GM12878 (cell line): ENCODE measurements around the gene PRR5. TPM values are rescaled to one million over a fixed set of nuclear protein-coding genes. Genes with fewer than 3 reads are reported as not detected.

Experiments
- ATAC-seq: fragments of 200-7000 bp; cut with Tn5 transposase; 3 replicates; pipeline ENCODE4 v1.9.1; 2020; ENCODE audit warnings: mild to moderate bottlenecking, moderate library complexity
- BruUV-seq: library from RNA; stranded (reverse); fragments of 400-500 nt; replicated peaks from 2 replicates; lab custom pipeline; 2021; lab: Mats Ljungman, UMichigan
- CTCF ChIA-PET: fragments of 300-600 bp; sonication (Branson Sonifier 250); formaldehyde crosslinking; extraction: SDS; loops from one replicate; lab custom pipeline; 2021; ENCODE audit warnings: inconsistent platforms; lab: Yijun Ruan, JAX
- POLR2A ChIA-PET: fragments of 350-600 bp; formaldehyde crosslinking; extraction: SDS; loops from one replicate; lab custom pipeline; 2021; ENCODE audit warnings: inconsistent platforms; lab: Charles Lee
- RAD21 ChIA-PET: fragments of 300-600 bp; sonication (Branson Sonifier 250); formaldehyde crosslinking; loops from one replicate; lab custom pipeline; 2023; ENCODE audit warnings: antibody characterized with exemption; ENCODE audit not compliant: unreplicated experiment; lab: Charles Lee
- SMC1A ChIA-PET: fragments of 300-600 bp; sonication (Branson Sonifier 250); formaldehyde crosslinking; loops from one replicate; lab custom pipeline; 2023; ENCODE audit not compliant: unreplicated experiment, uncharacterized antibody; lab: Charles Lee
- DNase-seq: peaks from one replicate; pipeline ENCODE4 v3.0.0-alpha.2; 2011; ENCODE audit warnings: low read depth, low spot score
- FAIRE-seq: peaks from 3 replicates; lab custom pipeline; 2011; peaks lifted over from hg19 to GRCh38; lab: Jason Lieb, UNC
- H2AFZ ChIP-seq: 2 replicates; pipeline ENCODE4 v1.6.0; 2011; ENCODE audit warnings: low read depth, low read length, control low read depth; ENCODE audit not compliant: control insufficient read depth
- H3K27ac ChIP-seq: 2 replicates; pipeline ENCODE4 v1.5.1; 2011; ENCODE audit warnings: control low read depth; ENCODE audit not compliant: control insufficient read depth, insufficient read depth
- H3K27me3 ChIP-seq, 2 experiments: replicated peaks in 1 of 2; 2 replicates each; pipeline versions ENCODE4 v1.6.0 to v1.6.1; 2011; ENCODE audit warnings: low read length in 1 of 2; ENCODE audit not compliant: control insufficient read depth in 2 of 2, insufficient read depth in 2 of 2
- H3K36me3 ChIP-seq, 2 experiments: 2 replicates each; pipeline ENCODE4 v1.5.1; 2011; ENCODE audit warnings: low read length in 1 of 2; ENCODE audit not compliant: control insufficient read depth in 2 of 2, insufficient read depth in 2 of 2
- H3K4me1 ChIP-seq: 2 replicates; pipeline ENCODE4 v1.6.1; 2011; ENCODE audit warnings: mild to moderate bottlenecking, low read length, moderate library complexity, mixed read lengths; ENCODE audit not compliant: control insufficient read depth, insufficient read depth
- H3K4me2 ChIP-seq: 2 replicates; pipeline ENCODE4 v1.6.0; 2011; ENCODE audit warnings: control low read depth; ENCODE audit not compliant: control insufficient read depth, insufficient read depth
- H3K4me3 ChIP-seq: fragments of 200-600 bp; sonication (generic); 2 replicates; pipeline ENCODE4 v1.5.1; 2016
- H3K79me2 ChIP-seq: 2 replicates; pipeline ENCODE4 v1.6.0; 2011; ENCODE audit warnings: low read length; ENCODE audit not compliant: control insufficient read depth, insufficient read depth
- H3K9ac ChIP-seq: 2 replicates; pipeline ENCODE4 v1.8.0; 2011; ENCODE audit warnings: low read length, control low read depth, mixed read lengths; ENCODE audit not compliant: control insufficient read depth, insufficient read depth
- H3K9me3 ChIP-seq: replicated peaks from 3 replicates; pipeline ENCODE4 v1.5.1; 2011; ENCODE audit warnings: mild to moderate bottlenecking, low read length; ENCODE audit not compliant: control insufficient read depth, insufficient read depth
- H4K20me1 ChIP-seq: 2 replicates; pipeline ENCODE4 v1.6.0; 2011; ENCODE audit not compliant: control insufficient read depth, insufficient read depth
- CBFB ChIP-seq: IDR thresholded peaks from 2 replicates; pipeline ENCODE4 v1.6.1; 2016; ENCODE audit warnings: antibody characterized with exemption, low read depth
- CHD2 ChIP-seq: IDR thresholded peaks from 2 replicates; pipeline ENCODE4 v1.6.1; 2011; ENCODE audit warnings: low read depth, low read length, improper control_type of control experiment, borderline replicate concordance
- FOS ChIP-seq: IDR thresholded peaks from 3 replicates; pipeline ENCODE4 v1.6.1; 2011; ENCODE audit warnings: borderline replicate concordance; ENCODE audit not compliant: insufficient read length; ENCODE audit errors: extremely low read depth
- FOXM1 ChIP-seq: IDR thresholded peaks from 2 replicates; pipeline ENCODE4 v1.6.1; 2012; ENCODE audit warnings: low read depth, mild to moderate bottlenecking, inconsistent platforms, low read length, moderate library complexity
- IKZF1 ChIP-seq: fragments of 450-650 bp; conservative IDR thresholded peaks from 2 replicates; pipeline ENCODE4 v1.6.1; 2017; ENCODE audit warnings: antibody characterized with exemption, mild to moderate bottlenecking
- NFIC ChIP-seq: IDR thresholded peaks from 2 replicates; pipeline ENCODE4 v1.6.1; 2012; ENCODE audit warnings: low read depth, mild to moderate bottlenecking, inconsistent platforms, low read length, moderate library complexity
- NRF1 ChIP-seq: conservative IDR thresholded peaks from 2 replicates; pipeline ENCODE4 v1.6.1; 2011; ENCODE audit warnings: mild to moderate bottlenecking, low read depth, low read length, improper control_type of control experiment
- PML ChIP-seq: IDR thresholded peaks from 2 replicates; pipeline ENCODE4 v1.6.1; 2012; ENCODE audit warnings: low read length, inconsistent platforms
- SMC3 ChIP-seq: IDR thresholded peaks from 2 replicates; pipeline ENCODE4 v1.6.1; 2011; ENCODE audit warnings: low read length, improper control_type of control experiment, borderline replicate concordance
- ZNF207 ChIP-seq: fragments of 450-650 bp; IDR thresholded peaks from 2 replicates; pipeline ENCODE4 v1.6.1; 2014; ENCODE audit warnings: antibody characterized with exemption, mild to moderate bottlenecking, borderline replicate concordance
- WGBS: methylation state at CpG from one replicate; pipeline ENCODE4 v1.1.6; 2016; ENCODE audit warnings: low lambda C conversion rate; ENCODE audit not compliant: insufficient replicate concordance, insufficient coverage; ENCODE audit errors: missing lambda C conversion rate; 5-methylcytosine and 5-hydroxymethylcytosine counted together
- in situ Hi-C: fragments of 300-500 bp; cut with MboI; formaldehyde crosslinking; loops from 9 replicates; pipeline ENCODE4 v1.14.3; 2018; ENCODE audit warnings: mixed read lengths
- intact Hi-C: fragments of 100-400 bp; cut with micrococcal nuclease; formaldehyde crosslinking; loops from one replicate; pipeline ENCODE4 v1.14.2; 2022; ENCODE audit not compliant: unreplicated experiment
- polyA plus RNA-seq, 11 experiments: library from polyadenylated mRNA; depleted of rRNA in 4 of 11; unstranded in 6 of 11; stranded (reverse) in 5 of 11; fragments of >200 nt; fragmentation: Nextera tagmentation in 4 of 11; fragmentation: Illumina TruSeq in 1 of 11; extraction: Ambion mirVana in 4 of 11; extraction: Trizol in 1 of 11; gene quantifications; 1 replicate in 1 of 11; 2 replicates in 10 of 11; pipeline versions ENCODE4 v1.2.1 to v1.2.3, GENCODE V29; 2011 to 2016; ENCODE audit warnings: inconsistent platforms in 2 of 11, missing spikeins in 2 of 11, low read depth in 1 of 11
- total RNA-seq, 4 experiments: library from RNA; depleted of rRNA in 3 of 4; stranded (reverse); fragments of >200 nt in 3 of 4; fragmentation: Illumina TruSeq in 1 of 4; extraction: Trizol in 1 of 4; gene quantifications; 2 replicates each; pipeline versions ENCODE4 v1.2.1 to v1.2.3, GENCODE V29; 2013 to 2021

Gene PRR5
- total and polyA plus RNA-seq, 10 of the 15 experiments (the other 5 are each of a cell fraction or from before 2014, with no cell fraction given), result 0.03 to 9.4 (median 1.5) TPM

- Histone ChIP-seq H3K36me3 (no peaks in the 10 kb centered on the region), H3K4me2 (no peak overlapping the region), H3K9ac (no peak overlapping the region), H3K27me3 (peaks cover 1 to 10% of the 10 kb centered on the region in 2 experiments; a peak in 3 of 4 replicates), H2AFZ (no peak overlapping the region), H3K27ac (no peak overlapping the region), H3K4me3 (no peak overlapping the region), H4K20me1 (no peaks in the 10 kb centered on the region), H3K79me2 (no peaks in the 10 kb centered on the region), H3K4me1 (peaks cover 5% of the 10 kb centered on the region; the same call in 1 of the 2 replicates), H3K9me3 (no peaks in the 10 kb centered on the region; the same call in 2 of the 3 replicates)
- RAD21 ChIA-PET, result no interaction called here
- no peak for TF ChIP-seq SMC3
- no peak for TF ChIP-seq NFIC
- TF ChIP-seq IKZF1, result no peak
- intact Hi-C loops, result no loop called here
- in situ Hi-C loops, result no loop called here
- FAIRE-seq, result no peak
- SMC1A ChIA-PET, result interaction anchor here (1.2 kb wide), 1 partner anchor 17 kb away, joined by 3 read pairs; no protein-coding TSS in a partner anchor
- no peak for ATAC-seq
- WGBS, result 27% methylated on average over 3 of the region's 3 CpGs
- POLR2A ChIA-PET, result no interaction called here
- BruUV-seq, result no TSS peak
- CTCF ChIA-PET, result interaction anchor here (0.6 to 1.6 kb wide), 3 partner anchors 17 to 1378 kb away, joined by 3 to 5 read pairs (median 4); no protein-coding TSS in a partner anchor
- no peak for DNase-seq
These were observed 35.8 kb upstream of the PRR5 start for GRCh38 chr22:44666207-44666585.

- BruUV-seq, result no TSS peak
- intact Hi-C loops (no loop called here), in situ Hi-C loops (no loop called here)
- H3K36me3 ChIP-seq, result no peaks in the 10 kb centered on the region
- no peak overlapping the region for H3K4me3 ChIP-seq
- peaks cover 5% of the 10 kb centered on the region; the same call in 1 of the 2 replicates for H3K4me1 ChIP-seq
- ChIA-PET CTCF (interaction anchor here (1.6 kb wide), 1 partner anchor 16 kb away, joined by 5 read pairs; no protein-coding TSS in a partner anchor), RAD21 (no interaction called here), POLR2A (no interaction called here), SMC1A (interaction anchor here (1.2 kb wide), 1 partner anchor 16 kb away, joined by 3 read pairs; no protein-coding TSS in a partner anchor)
- no peak for FAIRE-seq
- DNase-seq, result no peak
- TF ChIP-seq PML (no peak), CHD2 (no peak), NFIC (no peak), CBFB (no peak), FOXM1 (no peak), FOS (no peak), ZNF207 (no peak), NRF1 (no peak)
- H4K20me1 ChIP-seq, result no peaks in the 10 kb centered on the region
- no peaks in the 10 kb centered on the region for H3K79me2 ChIP-seq
- no peaks in the 10 kb centered on the region; the same call in 2 of the 3 replicates for H3K9me3 ChIP-seq
- H2AFZ ChIP-seq, result no peak overlapping the region
- ATAC-seq, result no peak
- peaks cover 1 to 10% of the 10 kb centered on the region in 2 experiments for H3K27me3 ChIP-seq
- no peak overlapping the region for H3K27ac ChIP-seq
- H3K9ac ChIP-seq, result no peak overlapping the region
- no peak overlapping the region for H3K4me2 ChIP-seq
- 39% methylated on average over 5 of the region's 5 CpGs for WGBS
These were observed 34.7 kb upstream of the PRR5 start for GRCh38 chr22:44667276-44667675.
